Measurements from ENCODE around the gene TNFRSF17. TPM values are rescaled to one million over a fixed set of nuclear protein-coding genes. Genes with fewer than 3 reads are reported as not detected.
"Not testable (repeated sequence)": the region's sequence is repeated elsewhere in the genome, so short reads cannot be mapped to it uniquely, and the experiment has no call there.

Gene TNFRSF17
- not detected in 2 replicates for total RNA-seq (2014; rRNA removed; shearing (Covaris generic))

DNA sequence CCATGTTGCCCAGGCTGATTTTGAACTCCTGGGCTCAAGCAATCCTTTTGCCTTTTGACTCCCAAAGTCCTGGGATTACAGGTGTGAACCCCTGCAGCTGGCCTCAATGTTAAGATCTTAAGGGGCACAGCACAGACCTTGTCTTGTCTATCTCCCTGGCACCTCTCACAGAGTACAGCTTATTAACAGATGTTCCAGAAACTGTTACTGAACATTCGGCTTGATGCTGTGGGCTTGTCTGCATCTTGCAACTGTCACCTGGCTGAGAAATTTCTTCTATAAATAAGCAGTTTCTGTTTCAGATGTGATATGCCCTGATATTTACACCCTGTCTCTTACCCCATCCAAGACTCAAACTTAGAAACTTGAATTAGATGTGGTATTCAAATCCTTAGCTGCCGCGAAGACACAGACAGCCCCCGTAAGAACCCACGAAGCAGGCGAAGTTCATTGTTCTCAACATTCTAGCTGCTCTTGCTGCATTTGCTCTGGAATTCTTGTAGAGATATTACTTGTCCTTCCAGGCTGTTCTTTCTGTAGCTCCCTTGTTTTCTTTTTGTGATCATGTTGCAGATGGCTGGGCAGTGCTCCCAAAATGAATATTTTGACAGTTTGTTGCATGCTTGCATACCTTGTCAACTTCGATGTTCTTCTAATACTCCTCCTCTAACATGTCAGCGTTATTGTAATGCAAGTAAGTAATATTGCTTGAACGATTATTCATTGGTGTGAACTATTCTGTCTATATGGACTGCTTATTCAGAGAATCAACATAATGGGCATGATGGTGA, at the start of gene TNFRSF17:
TSS of gene TNFRSF17 (plus strand) at position 450 of the 791 bp plus-strand sequence. CDS start at position 565, 115 bp downstream.
- DNase-seq (ENCODE audit: low read depth), result no peak

- DNase-seq (ENCODE audit: low read depth), result peak; percentile 98
Observed at GRCh38 chr16:11915644-11916523, 49.1 kb upstream of the TNFRSF17 start, which contains the start of gene GSPT1. Gene GSPT1 (minus strand): TSS chr16:11915956. CDS start chr16:11915720, 236 bp downstream.

- DNase-seq (ENCODE audit: low read depth), result peak; percentile 69
Observed at GRCh38 chr16:11916524-11917285, 48.3 kb upstream of the TNFRSF17 start.

DNA sequence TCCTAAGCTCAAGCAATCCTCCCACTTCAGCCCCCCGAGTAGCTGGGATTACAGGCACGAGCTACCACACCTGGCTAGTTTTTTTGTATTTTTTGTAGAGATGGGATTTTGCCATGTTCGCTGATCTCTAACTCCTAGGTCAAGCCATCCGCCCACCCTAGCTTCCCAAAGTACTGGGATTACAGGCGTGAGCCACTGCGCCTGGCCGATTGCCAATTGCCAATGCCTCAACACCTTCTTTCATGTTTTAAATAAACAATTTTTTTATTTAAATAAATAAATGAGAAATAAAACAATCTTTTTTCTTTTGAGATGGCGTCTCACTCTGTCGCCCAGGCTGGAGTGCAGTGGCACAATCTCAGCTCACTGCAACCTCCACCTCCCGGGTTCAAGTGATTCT, 41.0 kb upstream of the TNFRSF17 start:
- DNase-seq (ENCODE audit: low read depth), result not testable (repeated sequence)

DNA sequence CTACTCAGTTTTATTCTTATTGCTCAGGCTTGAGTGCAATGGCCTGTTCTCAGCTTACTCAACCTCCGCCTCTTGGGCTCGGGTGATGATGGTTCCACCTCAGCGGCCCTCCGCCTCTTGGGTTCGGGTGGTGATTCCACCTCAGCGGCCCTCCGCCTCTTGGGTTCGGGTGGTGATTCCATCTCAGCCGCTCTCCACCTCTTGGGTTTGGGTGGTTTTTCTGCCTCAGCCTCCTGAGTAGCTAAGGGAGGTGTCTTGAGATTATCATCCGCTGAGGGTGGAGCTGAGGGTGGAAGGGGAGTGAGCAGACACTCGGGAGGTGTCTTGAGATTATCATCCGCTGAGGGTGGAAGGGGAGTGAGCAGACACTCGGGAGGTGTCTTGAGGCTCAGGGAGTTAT, 37.7 kb upstream of the TNFRSF17 start:
- not testable (repeated sequence) for DNase-seq (ENCODE audit: low read depth)

GRCh38 chr16:11941945-11942344, 23.1 kb upstream of the TNFRSF17 start, which contains the start of gene NPIPB2:
Gene NPIPB2 (minus strand): TSS chr16:11942045. CDS start chr16:11942045, 0 bp downstream.
- DNase-seq (ENCODE audit: low read depth), result not testable (repeated sequence)

DNA sequence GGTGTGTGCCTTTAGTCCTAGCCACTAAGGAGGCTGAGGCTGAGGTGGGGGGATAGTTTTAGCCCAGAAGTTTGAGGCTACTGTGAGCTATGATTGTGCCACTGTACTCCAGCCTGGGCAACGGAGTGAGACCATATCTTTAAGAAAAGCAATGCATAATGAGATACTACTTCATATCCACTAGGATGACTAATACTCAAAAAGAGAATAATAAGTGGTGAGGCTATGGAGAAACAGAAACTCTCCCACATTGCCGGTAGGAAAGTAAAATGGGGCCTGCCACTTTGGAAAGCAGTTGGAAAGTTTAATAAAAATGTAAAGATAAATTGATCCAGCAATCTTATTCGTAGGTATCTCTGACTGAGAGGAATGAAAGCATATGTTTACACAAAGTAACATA, 18.6 kb upstream of the TNFRSF17 start:
- DNase-seq (ENCODE audit: low read depth), result peak; percentile 6

DNA sequence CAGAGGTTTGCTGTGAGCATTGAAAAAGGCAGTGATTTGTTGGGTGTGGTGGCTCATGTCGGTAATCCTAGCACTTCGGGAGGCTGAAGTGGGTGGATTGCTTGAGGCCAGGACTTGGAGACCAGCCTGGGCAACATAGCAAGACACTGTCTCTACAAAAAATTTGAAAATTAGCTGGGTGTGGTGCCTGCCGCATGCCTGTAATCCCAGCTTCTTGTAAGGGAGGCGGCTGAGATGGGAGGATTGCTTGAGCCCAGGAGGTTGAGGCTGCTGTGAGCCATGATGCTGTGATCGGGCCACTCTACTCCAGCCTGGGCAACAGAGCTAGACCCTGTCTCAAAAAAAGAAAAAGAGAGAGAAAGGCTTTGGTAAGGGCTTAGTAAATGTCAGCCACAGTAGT, 16.2 kb upstream of the TNFRSF17 start:
- DNase-seq (ENCODE audit: low read depth), result no peak

DNA sequence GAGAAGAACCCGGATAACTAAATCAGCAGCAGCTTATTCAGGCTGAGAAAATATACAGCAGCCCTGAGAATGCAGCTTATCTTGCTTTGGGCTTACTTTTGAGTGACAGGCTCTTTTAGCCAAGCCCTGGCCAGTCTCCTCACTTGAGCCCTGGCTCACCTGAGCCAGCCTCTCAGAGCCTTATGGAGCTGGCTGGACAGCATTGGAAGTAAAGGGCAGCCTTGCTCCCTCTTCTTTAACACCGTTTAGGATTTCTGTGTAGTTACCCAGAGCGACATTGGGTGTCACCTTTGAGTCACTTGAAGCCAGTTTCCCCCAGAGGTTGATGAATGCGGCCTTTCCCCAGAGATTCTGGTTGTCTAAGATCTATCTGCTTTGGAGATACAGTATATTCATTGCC, 15.5 kb upstream of the TNFRSF17 start:
- peak; percentile 41 for DNase-seq (ENCODE audit: low read depth)

GRCh38 chr16:11950388-11950787, 14.6 kb upstream of the TNFRSF17 start:
- no peak for DNase-seq (ENCODE audit: low read depth)

- not testable (repeated sequence) for DNase-seq (ENCODE audit: low read depth)
Observed at GRCh38 chr16:11953576-11953975, 11.4 kb upstream of the TNFRSF17 start.

DNA sequence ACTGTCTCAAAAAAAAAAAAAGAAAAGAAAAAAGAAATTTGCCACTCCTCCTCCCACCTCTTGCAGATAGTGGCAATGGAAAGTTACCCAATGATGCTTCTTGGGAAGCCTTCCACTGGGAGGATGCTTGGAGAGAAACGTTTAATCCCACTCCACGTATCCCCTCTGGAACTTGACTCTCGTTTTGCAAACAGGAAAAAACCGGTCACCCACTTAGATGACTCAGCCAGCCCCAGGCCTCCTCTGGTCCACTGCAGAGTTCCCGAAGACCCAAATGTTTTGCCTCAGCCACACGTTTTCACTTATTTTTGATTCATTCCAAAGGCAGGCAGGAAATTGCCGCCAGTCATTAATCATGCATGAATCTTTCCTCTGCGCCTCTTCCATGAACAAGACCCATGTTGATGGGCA, 9.3 kb upstream of the TNFRSF17 start:
- peak; percentile 87 for DNase-seq (ENCODE audit: low read depth)

- DNase-seq (ENCODE audit: low read depth), result no peak
Observed at GRCh38 chr16:11956558-11956957, 8.5 kb upstream of the TNFRSF17 start.

- no peak for DNase-seq (ENCODE audit: low read depth)
Observed at GRCh38 chr16:11957591-11958395, 7.2 kb upstream of the TNFRSF17 start.

DNA sequence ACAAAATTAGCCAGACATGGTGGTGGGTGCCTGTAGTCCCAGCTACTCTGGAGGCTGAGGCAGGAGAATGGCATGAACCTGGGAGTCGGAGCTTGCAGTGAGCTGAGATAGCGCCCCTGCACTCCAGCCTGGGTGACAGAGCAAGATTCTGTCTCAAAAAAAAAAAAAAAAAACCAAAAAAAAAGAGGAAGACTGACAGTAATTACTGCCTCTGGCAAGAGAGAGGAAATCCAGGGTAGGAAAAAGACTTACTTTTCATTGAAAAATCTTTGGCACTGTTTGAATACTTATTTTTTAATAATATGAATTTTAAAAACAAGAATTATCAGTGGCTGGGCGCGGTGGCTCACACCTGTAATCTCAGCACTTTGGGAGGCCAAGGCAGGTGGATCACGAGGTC, 2.6 kb upstream of the TNFRSF17 start:
- DNase-seq (ENCODE audit: low read depth), result not testable (repeated sequence)

DNA sequence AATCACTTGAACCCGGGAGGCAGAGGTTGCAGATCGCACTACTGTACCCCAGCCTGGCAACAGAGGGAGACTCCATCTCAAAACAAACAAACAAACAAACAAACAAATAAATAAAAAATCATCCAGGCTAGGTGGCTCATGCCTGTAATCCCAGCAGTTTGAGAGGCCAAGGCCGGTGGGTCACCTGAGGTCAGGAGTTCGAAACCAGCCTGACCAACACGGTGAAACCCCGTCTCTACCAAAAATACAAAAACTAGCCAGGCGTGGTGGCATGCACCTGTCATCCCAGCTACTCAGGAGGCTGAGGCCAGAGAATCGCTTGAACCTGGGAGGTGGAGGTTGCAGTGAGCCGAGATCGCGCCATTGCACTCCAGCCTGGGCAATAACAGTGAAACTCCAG, 2.0 kb upstream of the TNFRSF17 start:
- DNase-seq (ENCODE audit: low read depth), result not testable (repeated sequence)

GRCh38 chr16:11963706-11964105, 1.3 kb upstream of the TNFRSF17 start:
- no peak for DNase-seq (ENCODE audit: low read depth)

DNA sequence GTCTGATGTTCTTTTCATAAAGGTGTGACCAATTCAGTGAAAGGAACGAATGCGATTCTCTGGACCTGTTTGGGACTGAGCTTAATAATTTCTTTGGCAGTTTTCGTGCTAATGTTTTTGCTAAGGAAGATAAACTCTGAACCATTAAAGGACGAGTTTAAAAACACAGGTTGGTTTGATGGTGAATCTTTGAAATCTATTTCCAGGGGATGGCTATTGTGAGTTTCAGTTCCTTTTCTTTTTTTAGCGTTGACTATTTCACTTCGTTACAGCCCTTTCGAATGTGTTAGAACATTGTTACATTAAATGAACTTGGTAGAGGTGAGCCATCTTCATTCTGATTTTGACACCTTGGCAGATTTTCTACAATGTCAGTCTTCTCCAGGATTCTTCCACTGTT, 1.2 kb downstream of the TNFRSF17 start:
- no peak for DNase-seq (ENCODE audit: low read depth)

DNA sequence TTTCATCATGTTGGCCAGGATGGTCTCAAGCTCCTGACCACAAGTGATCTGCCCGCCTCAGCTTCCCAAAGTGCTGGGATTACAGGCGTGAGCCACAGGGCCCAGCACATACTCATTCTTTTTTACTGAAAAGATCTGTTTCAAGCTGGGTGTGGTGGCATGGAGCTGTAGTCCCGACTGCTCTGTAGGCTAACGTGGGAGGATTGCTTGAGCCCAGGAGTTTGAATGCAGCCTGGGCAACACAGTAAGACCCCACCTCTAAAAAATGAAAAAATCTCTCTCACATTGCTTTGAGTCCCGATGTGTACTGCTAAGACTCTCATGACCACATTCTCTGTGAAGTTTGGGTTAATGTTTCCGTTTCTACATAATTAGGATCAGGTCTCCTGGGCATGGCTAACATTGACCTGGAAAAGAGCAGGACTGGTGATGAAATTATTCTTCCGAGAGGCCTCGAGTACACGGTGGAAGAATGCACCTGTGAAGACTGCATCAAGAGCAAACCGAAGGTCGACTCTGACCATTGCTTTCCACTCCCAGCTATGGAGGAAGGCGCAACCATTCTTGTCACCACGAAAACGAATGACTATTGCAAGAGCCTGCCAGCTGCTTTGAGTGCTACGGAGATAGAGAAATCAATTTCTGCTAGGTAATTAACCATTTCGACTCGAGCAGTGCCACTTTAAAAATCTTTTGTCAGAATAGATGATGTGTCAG, 2.3 kb downstream of the TNFRSF17 start:
- DNase-seq (ENCODE audit: low read depth), result no peak

DNA sequence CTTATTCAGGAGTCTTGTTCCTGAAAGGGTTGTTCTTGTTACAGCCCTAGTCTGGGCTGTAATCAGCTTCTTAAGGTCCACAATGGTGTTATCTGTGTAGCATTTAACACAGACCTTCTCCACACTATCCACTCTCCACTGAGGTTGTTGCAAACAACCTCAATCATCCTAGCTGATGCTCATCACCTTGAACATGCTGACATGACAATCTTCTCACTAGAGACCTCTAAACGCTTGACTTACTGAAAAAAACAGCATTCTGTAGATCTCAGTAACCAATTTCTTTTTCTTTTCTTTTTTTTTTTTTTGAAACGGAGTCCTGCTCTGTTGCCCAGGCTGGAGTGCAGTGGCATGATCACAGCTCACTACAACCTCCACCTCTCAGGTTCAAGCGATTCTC, 3.6 kb downstream of the TNFRSF17 start:
- DNase-seq (ENCODE audit: low read depth), result no peak
